Measurements from ENCODE around the gene ATP8B4.

The ATP8B4 gene

GRCh38 chr15:49987198-49987785, 131.7 kb downstream of the ATP8B4 start:
- no peak for TF ChIP-seq CTCF (IDR thresholded peaks at IDR 0.05; ENCODE audit: insufficient read depth, low read depth, low read length, missing control alignments)
- H3K4me3 ChIP-seq (ENCODE audit: low read depth, low read length), result no peak overlapping the region
- no peak for DNase-seq (ENCODE audit: low read depth)

- no peak overlapping the region for H3K4me3 ChIP-seq (ENCODE audit: low read depth, low read length)
- no peak for DNase-seq (ENCODE audit: low read depth)
- TF ChIP-seq CTCF (IDR thresholded peaks at IDR 0.05; ENCODE audit: insufficient read depth, low read depth, low read length, missing control alignments), result no peak
Observed at GRCh38 chr15:49986326-49986725, 132.7 kb downstream of the ATP8B4 start.

- H3K4me3 ChIP-seq (ENCODE audit: low read depth, low read length), result no peak overlapping the region
- no peak for TF ChIP-seq CTCF (IDR thresholded peaks at IDR 0.05; ENCODE audit: insufficient read depth, low read depth, low read length, missing control alignments)
- DNase-seq (ENCODE audit: low read depth), result no peak
Observed at GRCh38 chr15:49985463-49985862, 133.6 kb downstream of the ATP8B4 start.

- DNase-seq (ENCODE audit: low read depth), result no peak
- TF ChIP-seq CTCF (IDR thresholded peaks at IDR 0.05; ENCODE audit: insufficient read depth, low read depth, low read length, missing control alignments), result no peak
Observed at GRCh38 chr15:49984436-49984835, 134.6 kb downstream of the ATP8B4 start.

GRCh38 chr15:49982584-49982983, 136.4 kb downstream of the ATP8B4 start:
- no peak overlapping the region for H3K4me3 ChIP-seq (ENCODE audit: low read depth, low read length)
- no peak for DNase-seq (ENCODE audit: low read depth)
- TF ChIP-seq CTCF (IDR thresholded peaks at IDR 0.05; ENCODE audit: insufficient read depth, low read depth, low read length, missing control alignments), result no peak

More at GRCh38 chr15:49984436-49984835, 134.6 kb downstream of the ATP8B4 start:
- no peak overlapping the region for H3K4me3 ChIP-seq (ENCODE audit: low read depth, low read length)

- H3K4me3 ChIP-seq (ENCODE audit: low read depth, low read length), result no peak overlapping the region
- no peak for TF ChIP-seq CTCF (IDR thresholded peaks at IDR 0.05; ENCODE audit: insufficient read depth, low read depth, low read length, missing control alignments)
Observed at GRCh38 chr15:49979705-49980382, 139.2 kb downstream of the ATP8B4 start.

GRCh38 chr15:49978121-49978520, 140.9 kb downstream of the ATP8B4 start:
- no peak overlapping the region for H3K4me3 ChIP-seq (ENCODE audit: low read depth, low read length)
- DNase-seq (ENCODE audit: low read depth), result no peak
- TF ChIP-seq CTCF (IDR thresholded peaks at IDR 0.05; ENCODE audit: insufficient read depth, low read depth, low read length, missing control alignments), result no peak

More at GRCh38 chr15:49979705-49980382, 139.2 kb downstream of the ATP8B4 start:
- peak; percentile 5 for DNase-seq (ENCODE audit: low read depth)
